H1 (cell line): ENCODE measurements around the gene VSIG10. TPM values are rescaled to one million over a fixed set of nuclear protein-coding genes. Genes with fewer than 3 reads are reported as not detected.

Source experiments
- GTF2F1 ChIP-seq: IDR thresholded peaks from 2 replicates; pipeline ENCODE4 v1.6.1; 2012; ENCODE audit warnings: low read depth, low read length, improper control_type of control experiment, borderline replicate concordance
- polyA plus RNA-seq, 7 experiments: library from polyadenylated mRNA; depleted of rRNA in 3 of 7; stranded (reverse) in 5 of 7; unstranded in 2 of 7; fragments of >200 nt in 5 of 7; fragments of 200-250 nt in 2 of 7; gene quantifications; 1 replicate in 5 of 7; 2 replicates in 1 of 7; 4 replicates in 1 of 7; pipeline versions ENCODE4 v1.2.1 to v1.2.3, GENCODE V29; 2011 to 2013; ENCODE audit warnings: missing spikeins in 2 of 7, mixed read lengths in 2 of 7
- total RNA-seq: library from RNA; stranded (reverse); fragmentation: NEBNext Ultra II Directional; extraction: Animal tissue kit (Norgen Biotek cat#: 25700); gene quantifications from 2 replicates; pipeline ENCODE4 v1.2.1, GENCODE V29; 2021

VSIG10 gene
- total and polyA plus RNA-seq, 2 of the 8 experiments (the other 6 are each of a cell fraction or from before 2014, with no cell fraction given) = 34.4 to 93.6 TPM

DNA sequence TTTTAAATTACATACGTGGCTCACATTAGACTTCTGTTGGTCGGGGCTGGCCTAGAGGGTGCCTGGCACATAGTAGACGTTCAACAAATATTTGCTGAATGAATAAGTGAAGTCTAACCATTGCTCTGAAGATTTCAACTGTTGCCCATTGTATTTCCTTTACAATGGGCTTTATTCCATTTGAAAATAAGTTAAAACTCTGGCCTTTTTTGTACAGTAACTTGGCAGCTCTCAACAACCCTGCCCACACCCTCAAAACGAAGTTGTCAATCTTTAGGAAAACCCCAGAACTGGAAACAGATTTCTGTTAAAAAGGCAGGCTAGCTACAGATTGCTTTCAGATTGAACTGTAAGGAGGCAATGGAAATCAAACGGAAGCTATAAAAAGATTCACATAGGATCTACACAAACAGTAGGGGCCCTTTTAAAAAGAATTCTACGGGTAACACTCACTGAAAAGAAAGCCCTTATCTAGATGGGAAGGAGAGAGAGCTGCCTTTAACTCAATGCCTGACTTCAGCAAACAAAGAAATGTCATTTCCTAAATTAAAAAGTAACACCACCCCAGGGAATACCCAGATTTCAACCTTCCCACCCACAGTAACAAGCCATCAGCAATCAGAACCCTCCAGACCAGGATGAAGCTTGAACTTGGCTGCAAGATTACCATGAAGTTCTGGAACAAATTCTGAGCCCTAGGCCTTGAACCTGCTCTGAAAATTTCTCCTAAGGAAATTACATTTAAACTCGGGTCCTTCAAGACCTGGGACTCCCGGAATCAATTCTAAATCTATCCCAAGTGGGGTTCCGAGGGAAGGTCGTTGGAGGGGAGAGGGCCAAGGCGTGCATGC is 44.2 kb downstream of the VSIG10 start (continued):
- no peak for TF ChIP-seq GTF2F1
